ENCODE data around the gene C16orf78. TPM values are rescaled to one million over a fixed set of nuclear protein-coding genes. Genes with fewer than 3 reads are reported as not detected.

The C16orf78 gene
- total and polyA plus RNA-seq, 2 of the 8 experiments (the other 6 are each of a cell fraction or from before 2014, with no cell fraction given) = not detected

DNA sequence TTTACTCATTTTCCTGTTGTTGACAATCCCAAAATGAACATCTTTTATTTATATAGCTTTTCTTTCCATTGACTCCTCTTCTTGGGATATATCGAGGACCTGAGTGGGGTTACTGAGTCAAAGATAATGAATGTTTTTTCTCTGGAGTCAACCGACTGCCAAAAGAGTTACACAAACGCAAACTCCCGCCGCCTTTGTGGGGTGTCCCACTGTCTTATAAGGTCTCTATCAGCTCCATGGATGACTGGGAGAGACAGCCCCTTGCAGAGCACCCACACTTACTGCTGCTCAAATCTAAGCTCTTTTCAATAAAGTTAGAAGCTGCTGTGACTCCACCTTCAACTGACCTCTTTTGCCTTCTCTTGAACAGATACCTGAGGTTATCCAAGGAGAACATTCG, 25.2 kb downstream of the C16orf78 start (continued):
- no peak for TF ChIP-seq GABPA (IDR thresholded peaks at IDR 0.05; ENCODE audit: borderline replicate concordance, insufficient read depth, low read length)
- no peak for TF ChIP-seq SUZ12 (IDR thresholded peaks at IDR 0.05; ENCODE audit: low read length)
- TF ChIP-seq SP2 (IDR thresholded peaks at IDR 0.05; ENCODE audit: low read length) = no peak
- no peak for TF ChIP-seq TBP (IDR thresholded peaks at IDR 0.05; ENCODE audit: low read depth, low read length)
